Activated CD4-positive, alpha-beta T cell treated with anti-CD3 and anti-CD28 coated beads for 48 hours (primary cell): ENCODE results near the gene TRABD2A.
"Not testable (repeated sequence)": the region's sequence is repeated elsewhere in the genome, so short reads cannot be mapped to it uniquely, and the experiment has no call there.

ENCODE experiments used
- DNase-seq: peaks from one replicate; pipeline ENCODE4 v3.0.0-alpha.2; 2020

TRABD2A gene

DNA sequence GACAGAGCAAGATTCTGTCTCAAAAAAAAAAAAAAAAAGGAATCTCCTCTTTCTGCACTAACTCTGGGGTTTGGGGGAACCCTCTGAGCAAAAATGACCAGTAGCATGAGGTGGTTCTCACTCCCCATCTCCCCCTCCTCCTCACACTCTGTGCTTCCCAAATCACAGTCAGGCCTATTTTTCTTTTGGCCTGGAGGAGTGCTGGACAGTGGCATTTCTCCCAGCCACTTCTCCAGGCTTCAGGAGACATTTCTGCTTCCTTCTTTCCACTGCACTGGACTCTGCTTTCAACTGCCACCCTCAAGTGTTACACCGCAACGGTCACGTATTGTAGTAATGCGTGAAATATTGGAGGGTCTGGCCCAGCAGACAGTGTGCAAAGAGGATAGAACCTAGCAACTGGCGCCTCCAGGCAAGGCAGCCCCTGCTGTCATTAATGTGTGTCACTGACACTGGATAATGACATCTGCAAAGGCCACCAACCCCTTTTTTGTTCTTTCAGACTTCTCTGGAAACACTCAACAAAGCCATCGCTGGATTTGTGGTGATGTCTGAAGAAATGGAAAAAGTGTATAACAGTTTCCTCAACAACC is 68.9 kb downstream of the TRABD2A start:
- DNase-seq: no peak

- no peak for DNase-seq
Observed at GRCh38 chr2:84808279-84808678, 72.6 kb downstream of the TRABD2A start.

DNA sequence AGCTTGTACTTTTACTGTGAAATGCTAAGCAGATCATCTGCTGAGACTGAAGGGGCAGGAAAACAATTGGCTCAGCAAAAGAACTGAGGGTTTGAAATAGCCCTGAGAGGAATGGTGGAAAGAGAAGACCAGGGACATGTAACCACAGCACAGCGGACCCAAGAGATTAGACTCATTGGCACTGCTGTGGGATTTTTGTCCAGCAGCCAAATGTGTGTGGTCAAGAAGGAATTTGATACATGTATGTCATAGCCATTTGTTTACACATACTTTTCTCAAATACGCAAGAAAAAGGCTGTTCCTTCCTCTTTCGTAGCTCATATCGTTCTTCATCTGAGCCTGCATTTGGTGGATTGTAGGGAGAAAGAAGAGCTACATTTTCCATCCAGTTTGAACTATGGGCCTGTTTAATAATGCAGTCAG is 73.8 kb downstream of the TRABD2A start:
- no peak for DNase-seq

GRCh38 chr2:84805250-84805958 is 75.5 kb downstream of the TRABD2A start:
- no peak for DNase-seq

DNA sequence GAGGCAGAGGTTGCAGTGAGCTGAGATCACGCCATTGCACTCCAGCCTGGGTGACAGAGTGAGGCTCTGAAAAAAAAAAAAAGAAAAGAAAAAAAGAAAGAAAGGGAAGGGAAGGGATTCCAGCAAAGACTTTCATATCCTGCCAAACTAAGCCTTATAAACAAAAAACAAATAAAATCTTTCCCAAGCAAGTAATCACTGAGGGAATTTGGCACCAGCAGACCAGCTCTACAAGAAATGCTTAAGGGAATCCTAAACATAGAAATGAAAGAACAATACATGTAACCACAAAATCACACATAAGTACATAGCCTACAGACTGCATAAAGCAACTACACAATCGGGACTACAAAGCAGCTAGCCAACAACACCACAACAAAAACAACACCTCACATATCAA is 79.1 kb downstream of the TRABD2A start:
- DNase-seq: no peak

DNA sequence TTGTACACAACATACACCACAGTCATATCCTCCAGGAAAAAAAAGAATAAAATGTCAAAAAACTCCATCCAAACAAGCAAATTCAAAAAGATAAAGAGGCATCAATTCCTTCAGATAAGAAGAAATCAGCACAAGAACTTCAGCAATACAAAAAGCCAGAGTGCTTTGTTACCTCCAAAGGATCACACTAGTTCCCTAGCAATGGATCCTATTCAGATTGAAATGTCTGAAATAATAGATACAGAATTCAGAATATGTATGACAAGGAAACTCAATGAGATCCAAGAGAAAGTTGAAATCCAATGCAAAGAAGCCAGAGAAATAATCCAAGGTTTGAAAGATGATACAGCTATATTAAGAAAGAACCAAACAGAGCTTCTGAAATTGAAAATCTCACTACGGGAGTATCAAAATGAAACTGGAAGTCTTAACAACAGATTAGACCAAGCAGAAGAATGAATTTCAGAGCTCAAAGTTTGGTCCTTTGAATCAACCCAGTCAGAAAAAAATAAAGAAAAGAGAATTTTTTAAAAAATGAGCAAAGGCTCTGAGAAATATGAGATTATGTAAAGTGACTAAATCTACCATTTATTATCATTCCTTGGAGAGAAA is 80.6 kb downstream of the TRABD2A start:
- no peak for DNase-seq

DNA sequence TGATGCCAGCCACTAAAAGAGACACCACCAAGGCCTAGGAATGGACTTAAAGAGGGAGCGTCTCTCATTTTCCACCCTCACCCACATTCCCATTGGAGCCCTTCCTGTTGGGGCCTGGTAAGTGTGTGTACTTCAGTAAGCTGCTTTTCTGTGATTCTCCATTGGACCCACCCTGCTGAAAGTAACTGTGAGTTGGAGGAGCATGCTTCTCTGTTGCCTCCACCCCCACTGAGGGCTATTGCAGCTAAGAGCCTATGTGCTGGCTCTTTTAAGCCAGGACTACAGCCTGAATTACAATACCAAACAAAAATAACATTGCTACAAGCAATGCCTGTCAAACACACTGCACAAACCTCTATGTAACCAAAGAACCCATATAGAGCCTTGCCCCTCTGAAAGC is 81.1 kb downstream of the TRABD2A start:
- DNase-seq: no peak

- no peak for DNase-seq
Observed at GRCh38 chr2:84797271-84797670, 83.6 kb downstream of the TRABD2A start.

- DNase-seq: no peak
Observed at GRCh38 chr2:84796798-84797197, 84.1 kb downstream of the TRABD2A start.

DNA sequence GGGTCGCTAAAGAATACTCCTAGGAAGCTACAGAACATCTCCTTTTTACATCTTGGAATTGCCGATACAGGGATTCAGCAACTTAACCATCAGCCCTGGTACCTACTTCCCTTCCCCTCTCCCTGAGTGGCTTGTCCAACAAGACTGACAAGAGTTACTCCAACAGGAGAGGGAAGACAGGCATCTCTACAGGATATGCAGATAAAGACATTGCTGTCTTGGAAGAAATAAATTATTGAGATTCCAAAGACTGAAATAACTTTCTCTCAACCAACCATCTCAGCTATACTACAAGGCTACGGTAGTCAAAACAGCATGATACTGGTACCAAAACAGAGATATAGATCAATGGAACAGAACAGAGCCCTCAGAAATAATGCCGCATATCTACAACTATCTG is 87.2 kb downstream of the TRABD2A start:
- DNase-seq: no peak

DNA sequence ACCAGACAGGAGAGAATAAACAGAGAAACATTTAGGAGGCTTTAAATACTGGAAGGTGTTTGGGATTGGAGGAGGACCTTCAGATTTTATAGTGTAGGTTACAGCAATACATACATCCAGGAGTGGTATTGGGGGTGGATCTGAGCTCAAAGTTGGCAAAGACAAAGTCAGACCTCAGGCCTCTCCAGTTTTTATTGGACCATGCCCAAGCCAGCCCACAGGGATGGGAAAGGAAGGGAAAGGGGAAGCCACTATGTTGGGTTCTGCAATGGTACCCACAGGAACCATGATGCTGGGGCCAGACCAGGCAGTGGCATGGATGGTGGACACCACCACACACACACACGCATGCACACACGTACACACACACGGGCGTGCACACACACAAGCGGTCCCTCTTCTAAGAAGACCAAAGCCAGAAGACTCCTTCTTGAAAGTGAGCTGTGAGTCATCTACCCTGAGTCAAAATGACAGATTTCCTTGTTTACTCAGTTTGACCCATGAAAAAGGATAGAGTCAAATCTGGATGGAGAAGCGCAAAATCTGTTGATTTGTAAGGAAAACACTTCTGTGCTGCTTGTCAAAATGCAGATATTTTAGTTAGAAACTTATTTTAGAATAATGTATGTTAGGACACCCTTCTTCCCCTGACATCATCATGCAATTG is 87.9 kb downstream of the TRABD2A start:
- no peak for DNase-seq

- DNase-seq: no peak
Observed at GRCh38 chr2:84788498-84788897, 92.4 kb downstream of the TRABD2A start.

GRCh38 chr2:84788027-84788426 is 92.9 kb downstream of the TRABD2A start:
- no peak for DNase-seq

GRCh38 chr2:84786601-84787000 is 94.3 kb downstream of the TRABD2A start:
- no peak for DNase-seq

- DNase-seq: no peak
Observed at GRCh38 chr2:84785950-84786349, 94.9 kb downstream of the TRABD2A start.

DNA sequence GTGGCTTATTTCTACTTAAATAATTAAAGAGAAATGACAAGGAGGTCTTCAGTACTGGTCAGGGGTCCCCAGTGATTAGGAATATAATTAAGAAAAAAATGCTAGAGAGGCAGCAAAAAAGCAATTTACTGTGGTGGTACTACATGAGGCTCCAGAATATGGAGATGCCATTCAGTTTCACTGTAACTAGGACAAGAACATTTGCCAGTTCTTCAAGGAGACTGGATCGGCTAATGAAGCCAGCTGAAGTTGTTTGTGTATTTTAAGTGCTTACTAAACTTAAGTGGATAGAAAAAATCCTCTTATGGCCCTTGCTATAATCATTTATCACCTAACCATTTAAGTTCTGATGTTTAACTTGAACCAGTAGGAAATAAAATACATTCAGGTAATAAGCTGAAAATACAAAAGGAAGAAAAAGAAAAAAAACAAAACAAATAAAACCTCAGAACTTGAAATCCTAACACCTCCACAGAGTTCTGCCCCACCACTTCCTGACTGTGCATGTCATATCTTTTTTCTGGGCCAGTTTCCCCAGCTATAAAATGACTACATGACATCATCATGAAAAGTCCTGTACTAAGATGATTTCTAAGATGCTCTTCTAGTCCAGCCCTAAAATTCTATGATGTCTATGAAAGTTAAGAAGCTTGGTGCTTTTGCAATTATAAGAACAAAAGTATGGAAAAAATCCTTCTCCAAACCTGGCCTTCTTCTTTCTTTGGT is 98.0 kb downstream of the TRABD2A start:
- peak; percentile 28 for DNase-seq

- peak; percentile 69 for DNase-seq
Observed at GRCh38 chr2:84781942-84782716, 98.8 kb downstream of the TRABD2A start.

GRCh38 chr2:84779781-84780180 is 101.1 kb downstream of the TRABD2A start:
- no peak for DNase-seq

- no peak for DNase-seq
Observed at GRCh38 chr2:84778911-84779690, 101.8 kb downstream of the TRABD2A start.

- no peak for DNase-seq
Observed at GRCh38 chr2:84776011-84776410, 104.9 kb downstream of the TRABD2A start.

DNA sequence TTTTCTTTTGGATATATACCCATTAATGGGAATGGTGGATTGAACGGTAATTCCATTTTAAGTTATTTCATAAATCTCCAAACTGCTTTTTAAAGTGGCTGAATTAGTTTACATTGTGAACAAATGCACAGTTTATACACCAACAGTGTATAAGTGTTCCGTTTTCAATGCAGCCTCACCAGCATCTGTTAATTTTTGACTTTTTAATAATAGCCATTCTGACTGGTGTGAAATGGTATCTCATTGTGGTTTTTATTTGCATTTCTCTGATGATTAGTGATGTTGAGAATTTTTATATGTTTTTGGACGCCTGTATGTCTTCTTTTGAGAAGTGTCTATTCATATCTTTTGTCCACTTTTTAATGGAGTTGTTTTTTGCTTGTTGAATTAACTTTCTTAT is 107.3 kb downstream of the TRABD2A start:
- not testable (repeated sequence) for DNase-seq
